Astrocyte (in vitro differentiated cells and primary cell): Measurements from ENCODE around the gene SLC8B1. TPM values are rescaled to one million over a fixed set of nuclear protein-coding genes. Genes with fewer than 3 reads are reported as not detected.

Experiments used
- DNase-seq: peaks from one replicate; pipeline ENCODE4 v3.0.0-alpha.2; 2010; ENCODE audit warnings: low read depth
- FAIRE-seq: peaks from 2 replicates; lab custom pipeline; 2011; peaks lifted over from hg19 to GRCh38; lab: Jason Lieb, UNC
- H2AFZ ChIP-seq: 2 replicates; pipeline ENCODE4 v1.6.0; 2012; ENCODE audit warnings: low read depth, low read length, inconsistent platforms
- H3K27ac ChIP-seq: 2 replicates; pipeline ENCODE4 v1.5.1; 2011; ENCODE audit warnings: low read depth, low read length, inconsistent platforms
- H3K27me3 ChIP-seq: 2 replicates; pipeline ENCODE4 v1.6.0; 2011; ENCODE audit warnings: low read length, inconsistent platforms; ENCODE audit not compliant: insufficient read depth
- H3K36me3 ChIP-seq: 2 replicates; pipeline ENCODE4 v1.5.1; 2011; ENCODE audit warnings: low read length, inconsistent platforms; ENCODE audit not compliant: insufficient read depth
- H3K4me1 ChIP-seq: 2 replicates; pipeline ENCODE4 v1.5.1; 2011; ENCODE audit warnings: low read length, inconsistent platforms; ENCODE audit not compliant: insufficient read depth
- H3K4me2 ChIP-seq: 2 replicates; pipeline ENCODE4 v1.6.0; 2012; ENCODE audit warnings: low read length, inconsistent platforms
- H3K4me3 ChIP-seq: 2 replicates; pipeline ENCODE4 v1.5.1; 2011; ENCODE audit warnings: low read depth, mild to moderate bottlenecking, low read length, inconsistent platforms; ENCODE audit not compliant: insufficient read depth
- H3K79me2 ChIP-seq: 2 replicates; pipeline ENCODE4 v1.6.0; 2012; ENCODE audit warnings: mild to moderate bottlenecking, low read length, inconsistent platforms; ENCODE audit not compliant: insufficient read depth
- H3K9ac ChIP-seq: 2 replicates; pipeline ENCODE4 v1.6.0; 2012; ENCODE audit warnings: mild to moderate bottlenecking, low read length, inconsistent platforms
- H3K9me3 ChIP-seq: 2 replicates; pipeline ENCODE4 v1.5.1; 2012; ENCODE audit warnings: low read depth, mild to moderate bottlenecking, low read length, inconsistent platforms; ENCODE audit not compliant: insufficient read depth
- H4K20me1 ChIP-seq: 2 replicates; pipeline ENCODE4 v1.6.0; 2012; ENCODE audit warnings: low read length, inconsistent platforms; ENCODE audit not compliant: insufficient read depth
- H3K27ac Mint-ChIP-seq: one replicate; pipeline ENCODE4 v1.8.0; 2021; ENCODE audit warnings: mild to moderate bottlenecking, mixed read lengths; ENCODE audit not compliant: unreplicated experiment
- H3K27me3 Mint-ChIP-seq: one replicate; pipeline ENCODE4 v1.8.0; 2021; ENCODE audit warnings: low read depth, mixed read lengths; ENCODE audit not compliant: unreplicated experiment
- H3K36me3 Mint-ChIP-seq: one replicate; pipeline ENCODE4 v1.8.0; 2021; ENCODE audit warnings: low read depth, mixed read lengths; ENCODE audit not compliant: unreplicated experiment
- H3K4me1 Mint-ChIP-seq: one replicate; pipeline ENCODE4 v1.8.0; 2021; ENCODE audit warnings: low read depth, mixed read lengths; ENCODE audit not compliant: unreplicated experiment
- H3K4me3 Mint-ChIP-seq: one replicate; pipeline ENCODE4 v1.8.0; 2021; ENCODE audit warnings: mild to moderate bottlenecking, moderate library complexity, mixed read lengths; ENCODE audit not compliant: unreplicated experiment
- H3K9me3 Mint-ChIP-seq: one replicate; pipeline ENCODE4 v1.8.0; 2021; ENCODE audit warnings: mild to moderate bottlenecking, mixed read lengths; ENCODE audit not compliant: unreplicated experiment
- CTCF ChIP-seq: IDR thresholded peaks from 2 replicates; pipeline ENCODE4 v1.5.1; 2011; ENCODE audit warnings: low read depth, mild to moderate bottlenecking, inconsistent platforms, low read length, moderate library complexity; ENCODE audit not compliant: insufficient read depth
- EZH2 ChIP-seq: IDR thresholded peaks from 2 replicates; pipeline ENCODE4 v1.6.1; 2012; ENCODE audit warnings: mild to moderate bottlenecking, low read length, inconsistent platforms; ENCODE audit not compliant: insufficient read depth
- total RNA-seq: library from RNA; stranded (reverse); gene quantifications from 2 replicates; pipeline ENCODE4 v1.2.1, GENCODE V29; 2021

Gene SLC8B1
- total RNA-seq, 1 donor from 2014 or later = 8.6 TPM

- peaks cover 28% of the 10 kb centered on the region for H3K36me3 Mint-ChIP-seq
- Histone ChIP-seq H3K4me3 (no peak overlapping the region), H4K20me1 (no peaks in the 10 kb centered on the region), H3K4me2 (no peak overlapping the region), H3K36me3 (no peaks in the 10 kb centered on the region), H3K27ac (no peak overlapping the region), H3K9me3 (no peaks in the 10 kb centered on the region), H3K9ac (no peak overlapping the region), H3K27me3 (no peaks in the 10 kb centered on the region), H3K4me1 (peaks cover 15% of the 10 kb centered on the region), H2AFZ (no peak overlapping the region), H3K79me2 (no peaks in the 10 kb centered on the region)
- H3K9me3 Mint-ChIP-seq = no peaks in the 10 kb centered on the region
- no peak for TF ChIP-seq EZH2
- TF ChIP-seq CTCF = no peak
- FAIRE-seq = no peak
- DNase-seq = no peak
- peak overlapping the region; percentile 15 for H3K27ac Mint-ChIP-seq
- H3K4me1 Mint-ChIP-seq = peaks cover 23% of the 10 kb centered on the region
- H3K27me3 Mint-ChIP-seq = no peaks in the 10 kb centered on the region
- H3K4me3 Mint-ChIP-seq = no peak overlapping the region
Observed at GRCh38 chr12:113276306-113276705, 58.6 kb downstream of the SLC8B1 start.

- no peaks in the 10 kb centered on the region for H3K9me3 Mint-ChIP-seq
- FAIRE-seq (no peak), DNase-seq (no peak)
- H3K4me3 Mint-ChIP-seq = no peak overlapping the region
- TF ChIP-seq CTCF = no peak
- no peak for TF ChIP-seq EZH2
- no peak overlapping the region for H3K27ac Mint-ChIP-seq
- H3K27me3 Mint-ChIP-seq = no peaks in the 10 kb centered on the region
- H3K36me3 ChIP-seq = no peaks in the 10 kb centered on the region
- no peak overlapping the region for H3K27ac ChIP-seq
- H3K27me3 ChIP-seq = no peaks in the 10 kb centered on the region
- no peak overlapping the region for H2AFZ ChIP-seq
- no peak overlapping the region for H3K9ac ChIP-seq
- H3K4me1 ChIP-seq = peaks cover 15% of the 10 kb centered on the region
- H3K79me2 ChIP-seq = no peaks in the 10 kb centered on the region
- H3K4me2 ChIP-seq = no peak overlapping the region
- no peaks in the 10 kb centered on the region for H4K20me1 ChIP-seq
- no peaks in the 10 kb centered on the region for H3K9me3 ChIP-seq
- peaks cover 25% of the 10 kb centered on the region for H3K36me3 Mint-ChIP-seq
- no peak overlapping the region for H3K4me3 ChIP-seq
- H3K4me1 Mint-ChIP-seq = peaks cover 24% of the 10 kb centered on the region
Observed at GRCh38 chr12:113274848-113275247, 60.1 kb downstream of the SLC8B1 start.

- DNase-seq = peak; percentile 10
- Histone ChIP-seq H3K4me1 (peaks cover 15% of the 10 kb centered on the region), H3K9ac (no peak overlapping the region), H4K20me1 (no peaks in the 10 kb centered on the region), H3K4me3 (no peak overlapping the region), H3K4me2 (no peak overlapping the region), H3K27ac (no peak overlapping the region), H3K79me2 (no peaks in the 10 kb centered on the region), H3K36me3 (no peaks in the 10 kb centered on the region), H3K27me3 (no peaks in the 10 kb centered on the region), H2AFZ (no peak overlapping the region), H3K9me3 (no peaks in the 10 kb centered on the region)
- TF ChIP-seq CTCF = no peak
- Mint-ChIP-seq H3K36me3 (peaks cover 14% of the 10 kb centered on the region), H3K27me3 (no peaks in the 10 kb centered on the region), H3K27ac (peak overlapping the region; percentile 7), H3K9me3 (no peaks in the 10 kb centered on the region), H3K4me3 (no peak overlapping the region), H3K4me1 (peaks cover 24% of the 10 kb centered on the region)
- FAIRE-seq = no peak
Observed at GRCh38 chr12:113273053-113273725, 61.7 kb downstream of the SLC8B1 start.
